ENCODE measurements around the gene PGM2L1.

- TF ChIP-seq ZNF10 (tag by site-specific recombination; IDR thresholded peaks at IDR 0.05) (no peak), SP2 (tag by site-specific recombination; IDR thresholded peaks at IDR 0.05) (no peak), CTCF (tag by site-specific recombination; IDR thresholded peaks at IDR 0.05) (no peak)
Measured at GRCh38 chr11:74446532-74446938, 48.3 kb upstream of the PGM2L1 start.

All from HEK293 (cell line).